HG03159 (cell line): Measurements from ENCODE around the gene TMC4.

Experiments used
- ATAC-seq: cut with Tn5 transposase; IDR thresholded peaks from one replicate; pipeline ENCODE4 v1.9.1; 2021; ENCODE audit warnings: mild to moderate bottlenecking, moderate library complexity; ENCODE audit not compliant: unreplicated experiment

The TMC4 gene

GRCh38 chr19:54136086-54136863, 36.7 kb downstream of the TMC4 start:
- no peak for ATAC-seq

DNA sequence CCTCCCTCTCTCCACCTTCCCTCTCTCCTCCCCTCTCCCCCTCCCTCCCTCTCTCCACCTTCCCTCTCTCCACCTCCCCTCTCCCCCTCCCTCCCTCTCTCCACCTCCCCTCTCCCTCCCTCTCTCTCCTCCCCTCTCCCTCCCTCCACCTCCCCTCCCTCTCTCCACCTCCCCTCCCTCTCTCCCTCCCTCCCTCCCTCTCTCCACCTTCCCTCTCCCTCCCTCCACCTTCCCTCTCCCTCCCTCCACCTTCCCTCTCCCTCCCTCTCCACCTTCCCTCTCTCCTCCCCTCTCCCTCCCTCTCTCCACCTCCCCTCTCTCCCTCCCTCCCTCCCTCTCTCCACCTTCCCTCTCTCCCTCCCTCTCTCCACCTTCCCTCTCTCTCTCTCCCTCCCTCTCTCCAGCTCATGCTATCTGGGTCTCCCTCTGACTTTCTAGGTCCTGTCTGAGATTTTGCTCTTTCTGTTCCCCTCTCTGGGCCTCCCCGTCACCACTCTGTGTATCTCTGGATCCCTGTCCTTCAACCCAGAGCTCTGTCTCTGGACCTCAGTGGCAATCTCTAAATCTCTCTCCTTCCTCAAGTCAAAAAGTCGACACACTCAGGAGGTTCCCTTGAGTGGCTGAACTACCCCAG, 38.9 kb downstream of the TMC4 start:
- ATAC-seq = no peak

DNA sequence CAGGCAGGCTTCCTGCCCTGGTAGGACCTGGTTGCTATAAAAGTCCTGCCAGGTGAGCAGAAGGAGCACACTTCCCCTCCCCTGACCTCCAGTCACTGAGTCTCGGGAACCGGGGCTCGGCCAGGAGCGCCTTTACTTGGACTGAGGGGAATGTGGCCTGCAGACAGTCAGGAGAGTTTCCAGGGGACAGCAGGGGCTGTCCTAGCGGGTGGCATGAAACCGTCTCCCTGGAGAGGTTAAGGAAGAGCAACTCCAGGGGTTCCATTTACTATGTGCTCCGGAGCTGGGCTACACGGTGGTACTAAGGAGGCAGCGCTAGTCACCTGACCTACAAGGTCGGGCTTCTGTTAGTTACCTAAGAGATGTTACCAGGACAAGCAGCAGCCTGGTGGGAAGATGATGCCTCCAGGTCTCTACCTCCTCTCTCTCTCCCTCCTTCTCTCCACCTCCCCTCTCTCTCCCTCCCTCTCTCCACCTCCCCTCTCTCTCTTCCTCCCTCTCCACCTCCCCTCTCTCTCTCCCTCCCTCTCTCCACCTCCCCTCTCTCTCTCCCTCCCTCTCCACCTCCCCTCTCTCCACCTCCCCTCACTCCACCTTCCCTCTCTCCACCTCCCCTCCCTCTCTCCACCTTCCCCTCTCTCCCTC, 39.5 kb downstream of the TMC4 start:
- ATAC-seq = no peak

DNA sequence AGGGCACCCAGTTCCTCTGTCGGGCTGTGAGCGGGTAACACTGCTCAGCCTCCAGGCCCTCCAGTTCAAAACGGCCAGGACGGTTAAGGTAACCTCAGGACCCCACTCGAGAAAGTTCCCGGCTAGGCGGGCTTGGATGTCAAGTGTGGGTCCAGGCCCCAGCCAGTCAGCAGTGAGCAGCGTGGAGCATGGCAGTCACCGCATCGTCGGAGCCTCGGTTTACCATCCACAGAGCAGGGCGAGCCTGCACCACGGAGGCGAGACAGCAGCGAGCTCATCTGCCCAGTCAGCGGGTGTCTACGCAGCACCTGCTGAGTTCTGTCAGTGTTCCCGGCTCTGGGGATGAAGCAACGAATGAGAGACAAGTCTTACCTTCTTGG, 43.4 kb downstream of the TMC4 start:
- ATAC-seq = no peak

DNA sequence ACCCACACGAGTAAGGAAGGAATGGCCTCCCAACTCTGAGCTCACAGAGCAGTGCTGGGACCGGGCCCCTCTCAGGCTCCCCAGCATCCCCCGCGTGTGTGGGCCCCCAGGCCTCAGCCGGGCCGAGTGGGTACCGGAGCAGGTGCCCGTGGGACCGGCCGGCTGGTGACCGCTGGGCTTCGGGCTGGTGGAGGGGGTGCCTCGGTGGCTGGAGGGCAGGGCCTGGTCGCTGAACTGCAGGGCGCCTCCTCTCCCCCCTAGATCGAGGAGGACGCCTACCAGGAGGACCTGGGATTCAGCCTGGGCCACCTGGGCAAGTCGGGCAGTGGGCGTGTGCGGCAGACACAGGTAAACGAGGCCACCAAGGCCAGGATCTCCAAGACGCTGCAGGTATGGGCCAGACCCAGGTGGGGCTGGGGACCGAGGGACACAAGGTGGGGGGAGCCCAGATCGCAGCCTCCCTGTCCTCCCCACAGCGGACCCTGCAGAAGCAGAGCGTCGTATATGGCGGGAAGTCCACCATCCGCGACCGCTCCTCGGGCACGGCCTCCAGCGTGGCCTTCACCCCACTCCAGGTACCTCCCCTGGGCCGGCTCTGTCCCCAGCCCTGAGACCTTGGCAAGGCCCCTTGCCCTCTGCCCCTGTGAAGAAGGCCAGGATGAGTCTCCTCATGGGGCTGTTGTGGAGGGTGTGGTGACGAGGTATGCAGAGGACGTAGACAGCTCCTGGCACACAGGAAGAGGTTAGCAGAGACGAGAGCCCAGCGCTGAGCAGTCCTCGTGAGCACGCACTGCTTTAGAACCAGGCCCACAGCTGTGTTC, 44.0 kb downstream of the TMC4 start:
- no peak for ATAC-seq

DNA sequence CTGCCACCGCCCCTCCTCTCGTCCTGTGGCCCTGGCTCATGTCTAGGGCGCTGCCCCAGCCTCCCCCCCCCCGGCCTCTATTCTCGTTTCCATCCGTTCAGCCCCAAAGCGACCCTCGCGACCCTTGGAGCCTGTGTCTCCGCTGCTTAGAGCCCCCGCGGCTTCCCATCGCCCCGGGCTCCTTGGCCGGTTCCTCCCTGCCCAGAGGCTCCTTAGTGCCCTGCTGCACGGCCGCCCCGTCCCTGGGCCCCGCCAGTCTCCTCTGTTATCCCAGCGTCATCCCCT, 44.6 kb downstream of the TMC4 start:
- no peak for ATAC-seq

DNA sequence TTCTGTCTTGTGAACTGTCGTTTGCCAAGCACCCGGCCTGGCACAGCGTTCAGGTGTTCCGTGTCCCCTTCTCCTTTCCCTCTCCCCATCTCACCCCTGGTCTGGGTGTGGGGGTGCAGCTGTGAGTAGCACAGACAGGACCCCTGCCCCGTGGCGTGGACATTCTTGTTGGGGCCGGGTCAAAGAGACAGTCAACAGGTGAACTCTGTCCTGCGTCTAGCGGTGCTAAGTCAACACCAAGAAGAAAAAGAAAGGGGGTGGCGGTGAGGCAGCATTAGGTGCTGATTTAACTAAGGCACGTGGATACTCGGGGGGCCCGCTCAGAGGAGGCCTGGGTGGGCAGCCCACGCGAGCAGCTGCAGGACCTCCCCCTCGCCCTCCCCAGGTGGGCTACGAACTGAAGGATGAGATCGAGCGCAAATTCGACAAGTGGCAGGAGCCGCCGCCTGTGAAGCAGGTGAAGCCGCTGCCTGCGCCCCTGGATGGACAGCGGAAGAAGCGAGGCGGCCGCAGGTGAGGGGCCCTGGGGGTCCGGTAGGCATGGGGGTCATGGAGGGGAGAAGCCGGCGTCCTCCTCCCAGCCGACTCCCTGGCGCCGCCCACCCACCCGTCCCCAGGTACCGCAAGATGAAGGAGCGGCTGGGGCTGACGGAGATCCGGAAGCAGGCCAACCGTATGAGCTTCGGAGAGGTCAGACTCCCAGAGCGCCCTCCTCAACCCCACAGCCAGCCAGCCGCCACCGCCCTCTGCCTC, 45.1 kb downstream of the TMC4 start:
- no peak for ATAC-seq

GRCh38 chr19:54125713-54126112, 47.2 kb downstream of the TMC4 start:
- no peak for ATAC-seq

GRCh38 chr19:54124393-54124792, 48.6 kb downstream of the TMC4 start:
- no peak for ATAC-seq

- no peak for ATAC-seq
Measured at GRCh38 chr19:54123682-54124081, 49.3 kb downstream of the TMC4 start.

- ATAC-seq = no peak
Measured at GRCh38 chr19:54121259-54121658, 51.7 kb downstream of the TMC4 start.

GRCh38 chr19:54115109-54116063, 57.6 kb downstream of the TMC4 start, which contains the start of the genes PRPF31 and TFPT:
PRPF31 (plus strand) TSS chr19:54115754; CDS start chr19:54118279, 2,525 bp downstream.
TFPT (minus strand) TSS chr19:54115657; CDS start chr19:54115269, 388 bp downstream.
- peak; percentile 78 for ATAC-seq

GRCh38 chr19:54114340-54115108, 58.4 kb downstream of the TMC4 start:
- no peak for ATAC-seq
